ENCODE results near the gene UBA3. TPM values are rescaled to one million over a fixed set of nuclear protein-coding genes. Genes with fewer than 3 reads are reported as not detected.

Gene UBA3
- total RNA-seq, 1 experiment from 2014 or later = 64.2 TPM

GRCh38 chr3:69020857-69021256 is 59.3 kb downstream of the UBA3 start:
- BruUV-seq (replicated peaks) = no TSS peak
- DNase-seq = no peak
- intact Hi-C loops (cut with micrococcal nuclease; ENCODE audit: unreplicated experiment) = no loop called here
- no peak for TF ChIP-seq CTCF (IDR thresholded peaks at IDR 0.05; ENCODE audit: unreplicated experiment)
- CTCF ChIA-PET = interaction anchor here (0.6 kb wide), 1 partner anchor 271 kb away, joined by 6 read pairs; no protein-coding TSS in a partner anchor
- Mint-ChIP-seq H3K4me3 (ENCODE audit: low read depth, unreplicated experiment) (no peak overlapping the region), H3K9me3 (ENCODE audit: low read depth, unreplicated experiment) (no peaks in the 10 kb centered on the region), H3K27ac (ENCODE audit: unreplicated experiment) (no peak overlapping the region), H3K27me3 (ENCODE audit: unreplicated experiment) (no peaks in the 10 kb centered on the region), H3K4me1 (ENCODE audit: low read depth, unreplicated experiment) (peaks cover 10% of the 10 kb centered on the region), H3K36me3 (ENCODE audit: insufficient read depth, unreplicated experiment) (peaks cover 26% of the 10 kb centered on the region)

GRCh38 chr3:69020424-69020823 is 59.7 kb downstream of the UBA3 start:
- no TSS peak for BruUV-seq (replicated peaks)
- CTCF ChIA-PET = interaction anchor here (0.6 kb wide), 1 partner anchor 272 kb away, joined by 6 read pairs; no protein-coding TSS in a partner anchor

DNA sequence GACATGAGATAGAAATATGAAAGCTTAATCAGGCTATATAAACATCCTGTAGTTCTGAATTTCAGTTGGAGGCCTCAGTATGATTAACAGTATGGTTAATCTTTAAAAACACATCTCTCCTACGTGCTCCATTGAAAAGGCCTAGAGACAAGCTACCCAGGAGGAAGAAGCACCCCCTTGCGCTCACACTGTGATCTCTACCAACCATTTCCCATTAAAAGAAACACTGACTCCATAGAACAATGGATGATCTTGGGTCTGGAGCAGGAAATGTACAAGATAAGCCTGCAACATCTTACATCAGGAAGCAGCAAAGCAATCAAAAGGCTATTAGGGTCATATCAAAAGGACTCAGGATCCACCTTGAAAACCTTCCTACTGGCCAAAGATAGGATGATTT is 63.3 kb downstream of the UBA3 start:
- Mint-ChIP-seq H3K27me3 (ENCODE audit: unreplicated experiment) (no peaks in the 10 kb centered on the region), H3K27ac (ENCODE audit: unreplicated experiment) (no peak overlapping the region), H3K9me3 (ENCODE audit: low read depth, unreplicated experiment) (no peaks in the 10 kb centered on the region), H3K36me3 (ENCODE audit: insufficient read depth, unreplicated experiment) (peaks cover 31% of the 10 kb centered on the region), H3K4me1 (ENCODE audit: low read depth, unreplicated experiment) (peaks cover 21% of the 10 kb centered on the region), H3K4me3 (ENCODE audit: low read depth, unreplicated experiment) (no peak overlapping the region)
- DNase-seq = no peak
- intact Hi-C loops (cut with micrococcal nuclease; ENCODE audit: unreplicated experiment) = no loop called here
- no TSS peak for BruUV-seq (replicated peaks)
- TF ChIP-seq CTCF (IDR thresholded peaks at IDR 0.05; ENCODE audit: unreplicated experiment) = no peak
- CTCF ChIA-PET = no interaction called here

More at GRCh38 chr3:69020424-69020823, 59.7 kb downstream of the UBA3 start:
- no peak for DNase-seq
- no peak overlapping the region for H3K27ac Mint-ChIP-seq (ENCODE audit: unreplicated experiment)
- intact Hi-C loops (cut with micrococcal nuclease; ENCODE audit: unreplicated experiment) = no loop called here
- peaks cover 13% of the 10 kb centered on the region for H3K4me1 Mint-ChIP-seq (ENCODE audit: low read depth, unreplicated experiment)
- H3K27me3 Mint-ChIP-seq (ENCODE audit: unreplicated experiment) = no peaks in the 10 kb centered on the region
- no peak overlapping the region for H3K4me3 Mint-ChIP-seq (ENCODE audit: low read depth, unreplicated experiment)
- no peaks in the 10 kb centered on the region for H3K9me3 Mint-ChIP-seq (ENCODE audit: low read depth, unreplicated experiment)
- TF ChIP-seq CTCF (IDR thresholded peaks at IDR 0.05; ENCODE audit: unreplicated experiment) = no peak
- H3K36me3 Mint-ChIP-seq (ENCODE audit: insufficient read depth, unreplicated experiment) = peaks cover 22% of the 10 kb centered on the region

DNA sequence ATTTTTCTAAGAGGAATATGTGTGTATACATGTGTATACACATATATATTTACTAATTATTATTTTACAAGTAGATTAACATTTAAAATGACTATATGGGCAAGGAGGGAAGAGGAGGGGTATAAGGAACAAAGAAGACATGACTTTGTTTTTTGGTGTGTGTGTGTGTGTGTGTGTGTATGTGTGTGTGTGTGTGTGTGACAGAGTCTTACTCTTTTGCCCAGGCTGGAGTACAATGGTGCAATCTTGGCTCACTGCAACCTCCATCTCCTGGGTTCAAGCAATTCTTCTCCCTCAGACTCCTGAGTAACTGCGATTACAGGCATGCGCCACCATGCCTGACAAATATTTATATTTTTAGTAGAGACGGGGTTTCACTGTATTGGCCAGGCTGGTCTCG is 64.1 kb downstream of the UBA3 start:
- no peak for DNase-seq
- H3K4me3 Mint-ChIP-seq (ENCODE audit: low read depth, unreplicated experiment) = no peak overlapping the region
- H3K27ac Mint-ChIP-seq (ENCODE audit: unreplicated experiment) = no peak overlapping the region
- no TSS peak for BruUV-seq (replicated peaks)
- no peak for TF ChIP-seq CTCF (IDR thresholded peaks at IDR 0.05; ENCODE audit: unreplicated experiment)
- peaks cover 31% of the 10 kb centered on the region for H3K36me3 Mint-ChIP-seq (ENCODE audit: insufficient read depth, unreplicated experiment)
- intact Hi-C loops (cut with micrococcal nuclease; ENCODE audit: unreplicated experiment) = no loop called here
- H3K27me3 Mint-ChIP-seq (ENCODE audit: unreplicated experiment) = no peaks in the 10 kb centered on the region
- no peaks in the 10 kb centered on the region for H3K9me3 Mint-ChIP-seq (ENCODE audit: low read depth, unreplicated experiment)
- peaks cover 21% of the 10 kb centered on the region for H3K4me1 Mint-ChIP-seq (ENCODE audit: low read depth, unreplicated experiment)
- CTCF ChIA-PET = interaction anchor here (0.6 kb wide), 1 partner anchor 15 kb away, joined by 3 read pairs; no protein-coding TSS in a partner anchor

Measured in Calu3 (cell line).